Frontal cortex (tissue), 4 donors: ENCODE results near the gene CHTF8. TPM values are rescaled to one million over a fixed set of nuclear protein-coding genes. Genes with fewer than 3 reads are reported as not detected.
"Not testable (repeated sequence)": the region's sequence is repeated elsewhere in the genome, so short reads cannot be mapped to it uniquely, and the experiment has no call there.

ENCODE experiments used
- DNase-seq, 2 donors: peaks; one replicate each; pipeline ENCODE4 v3.0.0; 2012; ENCODE audit warnings: low spot score in 2 of 2
- FAIRE-seq: peaks from 2 replicates; lab custom pipeline; 2012; peaks lifted over from hg19 to GRCh38; lab: Jason Lieb, UNC
- total RNA-seq: library from RNA; depleted of rRNA; stranded (reverse); fragments of >200 nt; gene quantifications from one replicate; pipeline ENCODE4 v1.2.3, GENCODE V29; 2014
- donor health status: control.
- donor health status: control.
- donor health status: control.

CHTF8 gene, protein sequence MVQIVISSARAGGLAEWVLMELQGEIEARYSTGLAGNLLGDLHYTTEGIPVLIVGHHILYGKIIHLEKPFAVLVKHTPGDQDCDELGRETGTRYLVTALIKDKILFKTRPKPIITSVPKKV
- total RNA-seq, result 26.5 TPM

DNA sequence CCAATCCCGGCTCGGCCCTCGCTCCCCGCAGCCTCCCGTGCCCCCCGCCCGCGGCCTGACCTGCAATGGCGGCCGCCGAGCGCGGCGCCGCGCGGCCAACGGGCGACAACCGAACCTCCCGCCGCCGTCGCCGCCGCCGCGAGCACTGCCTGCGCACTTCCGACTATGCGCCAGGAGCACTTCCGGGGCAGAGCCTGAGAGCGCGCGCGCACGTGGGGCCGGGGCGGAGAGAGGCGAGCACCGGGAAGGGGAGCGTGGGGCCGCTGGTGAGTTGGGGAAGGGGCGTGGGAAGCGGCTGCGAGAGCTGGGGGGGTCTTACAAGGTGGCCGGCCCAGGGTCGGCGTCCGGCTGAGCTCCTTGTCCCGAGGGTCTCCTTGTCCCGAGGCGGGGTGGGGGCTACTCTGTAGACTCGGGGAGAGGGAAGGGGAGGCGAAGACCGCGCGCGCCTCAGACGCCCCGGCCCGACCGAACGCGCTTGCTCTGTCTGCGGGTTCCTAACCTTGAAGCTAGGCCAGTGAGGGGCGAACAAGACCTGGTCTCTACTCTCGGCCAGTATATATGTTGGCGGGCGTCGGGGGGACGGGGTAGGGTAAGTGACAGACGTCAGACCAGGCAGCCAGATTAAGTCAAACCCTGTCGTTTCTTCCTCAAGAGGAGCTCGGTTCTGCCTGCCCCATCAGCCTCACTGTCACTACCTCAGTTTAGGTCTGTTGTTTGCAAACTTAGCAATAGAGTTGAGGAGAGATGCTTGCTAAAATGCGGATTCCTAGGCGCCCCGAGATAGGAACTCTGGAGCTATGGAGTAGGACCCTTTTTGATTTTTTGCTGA, at the start of gene CHTF8, which contains the start of gene UTP4:
Gene CHTF8, minus strand, starts transcription at position 165 of the 829 bp plus-strand sequence. CDS start 11,130 bp downstream, outside the sequence.
Gene UTP4, plus strand, starts transcription at position 226 of the 829 bp plus-strand sequence. CDS start 811 bp downstream, outside the sequence.
- no peak for FAIRE-seq

DNA sequence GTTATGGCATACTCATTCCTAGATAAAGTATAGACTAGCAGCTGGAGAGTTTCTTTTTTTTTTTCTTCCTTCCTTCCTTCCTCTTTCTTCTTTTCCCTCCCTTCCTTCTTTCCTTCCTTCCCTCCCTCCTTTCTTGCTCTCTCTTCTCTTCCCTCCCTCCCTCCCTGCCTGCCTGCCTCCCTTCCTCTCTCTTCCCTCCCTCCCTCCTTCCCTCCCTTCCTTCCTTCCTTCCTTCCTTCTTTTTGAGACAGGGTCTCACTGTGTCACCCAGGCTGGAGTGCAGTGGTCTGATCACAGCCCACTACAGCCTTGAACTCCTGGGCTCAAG, 47.6 kb upstream of the CHTF8 start:
- no peak for FAIRE-seq
- DNase-seq, result no peak

More for the DNA sequence above, at the start of gene CHTF8, which contains the start of gene UTP4:
- DNase-seq, result peak; percentile 89 to 91

DNA sequence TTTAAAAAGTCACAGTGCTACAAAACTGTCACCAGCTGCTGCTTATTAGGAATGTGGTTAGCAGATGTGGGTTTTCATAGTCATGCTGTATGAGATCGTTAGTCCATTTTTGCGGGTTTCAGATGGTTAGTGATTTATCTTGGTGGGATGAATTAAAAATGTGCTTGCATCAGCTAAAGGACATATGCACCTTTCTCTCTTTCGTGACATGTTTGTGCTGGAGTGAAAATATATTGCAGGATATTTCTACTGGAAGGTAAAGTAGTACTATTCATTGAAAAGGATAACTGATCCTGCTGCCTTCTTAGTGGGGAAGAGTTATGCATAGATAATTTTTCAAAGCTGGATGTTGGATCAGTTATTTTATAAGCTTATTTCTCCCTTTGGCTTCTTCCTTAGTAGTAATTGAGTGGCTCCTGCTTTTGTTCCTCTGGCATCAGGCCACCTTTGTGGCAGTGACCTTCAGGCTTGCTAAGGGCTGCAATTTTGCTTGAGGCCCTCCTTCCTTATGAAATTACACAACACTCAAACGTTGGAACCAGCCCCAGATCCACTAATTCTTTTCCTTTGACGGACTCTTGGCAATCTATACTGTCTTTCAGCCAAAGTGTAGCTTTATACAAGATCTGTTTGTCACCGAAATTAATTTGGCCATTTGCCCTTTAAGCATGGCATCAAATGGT, 47.1 kb upstream of the CHTF8 start:
- DNase-seq (no peak), FAIRE-seq (no peak)

DNA sequence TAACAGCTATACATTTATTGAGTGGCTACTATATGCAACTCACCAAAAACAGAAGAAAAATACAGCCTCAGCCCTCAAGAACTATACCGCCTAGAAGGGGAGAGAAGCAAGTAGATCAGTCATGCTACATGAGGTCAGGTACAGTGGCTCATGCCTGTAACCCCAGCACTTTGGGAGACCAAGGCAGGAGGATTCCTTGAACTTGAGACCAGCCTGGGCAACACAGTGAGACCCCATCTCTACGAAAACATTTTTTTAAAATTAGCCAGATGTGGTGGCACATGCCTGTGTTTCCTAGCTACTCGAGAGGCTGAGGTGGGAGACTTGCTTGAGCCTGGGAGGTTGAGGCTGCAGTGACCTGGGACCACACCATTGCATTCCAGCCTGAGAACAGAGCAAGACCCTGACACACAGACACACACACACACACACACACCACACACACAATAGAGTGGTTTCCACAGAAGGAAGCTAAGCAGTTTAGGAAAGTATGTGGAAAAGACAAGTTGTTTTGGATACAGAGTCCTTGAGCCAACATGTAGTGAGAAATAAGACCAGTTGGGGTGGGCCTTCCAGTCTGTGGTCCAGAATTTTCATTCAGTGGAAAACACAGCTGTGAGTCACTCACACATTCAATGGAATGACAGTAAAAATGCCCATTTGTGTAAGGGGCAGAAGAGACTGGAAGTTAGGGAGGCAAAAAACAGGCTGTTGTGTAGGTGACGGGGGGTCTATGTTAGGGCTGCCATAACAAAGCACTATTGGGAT, 43.8 kb upstream of the CHTF8 start:
- DNase-seq (no peak), FAIRE-seq (no peak)

DNA sequence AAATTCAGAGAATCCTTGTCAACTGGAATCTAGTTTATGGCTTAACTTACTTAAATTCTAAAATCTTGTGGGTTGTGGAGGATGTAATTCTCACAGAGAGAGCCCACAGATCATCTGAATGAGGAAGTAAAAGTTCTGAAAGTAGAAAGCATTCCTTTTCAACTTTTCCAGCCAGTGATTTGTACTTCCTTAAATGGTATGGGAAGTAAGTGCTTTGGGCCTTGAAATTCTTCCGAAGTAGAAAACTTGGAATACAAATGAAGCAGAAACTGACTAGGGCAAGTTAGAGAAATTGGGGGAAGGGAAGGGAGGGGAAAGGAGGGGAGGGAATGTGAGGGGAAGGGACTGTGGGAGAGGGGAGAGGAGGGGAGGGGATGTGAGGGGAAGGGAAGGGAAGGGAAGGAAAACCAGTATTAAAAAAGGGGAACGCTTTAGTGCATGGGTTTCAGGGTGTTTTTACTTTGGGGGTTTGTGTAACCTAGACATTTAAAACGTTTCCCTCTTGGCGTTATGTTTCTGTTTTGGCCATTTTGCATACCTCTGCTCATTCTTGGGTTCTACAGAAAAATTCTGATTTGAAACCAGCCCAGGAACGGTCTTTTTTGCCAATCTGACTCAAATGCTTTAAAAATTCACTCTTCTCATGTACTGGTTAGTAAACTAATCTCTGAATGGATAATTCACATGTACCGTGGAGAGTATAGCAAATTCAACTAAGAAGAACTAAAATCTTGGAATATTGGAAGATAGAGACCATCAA, 39.1 kb upstream of the CHTF8 start:
- DNase-seq (no peak), FAIRE-seq (no peak)

DNA sequence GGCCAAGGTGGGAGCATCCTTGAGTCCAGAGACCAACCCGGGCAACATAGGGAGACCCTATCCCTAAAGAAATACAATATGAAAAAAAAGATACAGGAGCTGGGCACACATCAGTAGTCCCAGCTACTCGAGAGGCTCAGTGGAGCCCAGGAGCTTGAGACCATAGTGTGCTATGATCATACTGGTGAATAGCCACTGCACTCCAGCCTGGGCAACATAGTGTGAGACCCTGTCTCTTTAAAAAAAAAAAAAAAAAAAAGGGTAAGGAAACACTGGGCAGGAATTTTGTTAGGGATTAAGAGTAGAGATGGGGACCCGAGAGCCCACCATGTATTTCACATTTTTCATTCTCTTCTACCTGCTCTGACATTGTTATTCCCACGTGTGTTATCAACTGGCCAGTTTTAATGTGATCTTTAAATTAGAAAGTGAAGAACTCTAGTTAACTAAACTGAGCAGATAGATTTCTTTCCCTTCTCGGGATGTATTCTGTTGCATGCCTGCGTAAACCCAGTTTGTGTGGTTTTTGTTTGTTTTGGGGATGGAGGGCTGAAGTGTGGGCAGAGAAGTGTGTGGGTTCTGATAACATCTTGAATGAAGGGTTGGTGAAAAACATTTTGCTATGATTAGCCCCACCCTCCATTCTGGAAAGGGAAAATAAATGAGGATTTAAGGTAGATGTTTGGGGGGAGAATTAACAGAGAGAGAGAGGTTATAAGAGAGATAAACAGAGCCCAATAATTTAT, 37.4 kb upstream of the CHTF8 start:
- no peak for FAIRE-seq
- no peak for DNase-seq

DNA sequence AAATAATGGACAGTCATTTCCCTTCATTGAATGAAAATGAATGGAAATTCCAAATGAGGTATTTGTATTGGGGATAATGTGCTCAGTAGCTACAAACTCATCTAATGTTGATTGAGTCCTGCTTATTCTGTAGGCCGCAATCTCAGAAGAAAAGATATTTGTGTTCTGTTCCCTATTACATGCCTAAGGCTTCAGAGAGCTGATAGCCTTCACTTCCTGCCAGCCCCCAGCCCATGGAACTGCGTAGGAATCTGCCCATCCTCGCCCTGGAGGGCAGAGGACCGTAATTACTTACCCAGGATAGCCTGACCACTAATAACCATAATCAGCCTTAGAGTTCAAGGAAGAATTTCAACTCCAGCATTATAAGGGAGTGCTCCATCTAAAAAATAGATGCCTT, 36.7 kb upstream of the CHTF8 start:
- DNase-seq, result no peak
- FAIRE-seq, result no peak

DNA sequence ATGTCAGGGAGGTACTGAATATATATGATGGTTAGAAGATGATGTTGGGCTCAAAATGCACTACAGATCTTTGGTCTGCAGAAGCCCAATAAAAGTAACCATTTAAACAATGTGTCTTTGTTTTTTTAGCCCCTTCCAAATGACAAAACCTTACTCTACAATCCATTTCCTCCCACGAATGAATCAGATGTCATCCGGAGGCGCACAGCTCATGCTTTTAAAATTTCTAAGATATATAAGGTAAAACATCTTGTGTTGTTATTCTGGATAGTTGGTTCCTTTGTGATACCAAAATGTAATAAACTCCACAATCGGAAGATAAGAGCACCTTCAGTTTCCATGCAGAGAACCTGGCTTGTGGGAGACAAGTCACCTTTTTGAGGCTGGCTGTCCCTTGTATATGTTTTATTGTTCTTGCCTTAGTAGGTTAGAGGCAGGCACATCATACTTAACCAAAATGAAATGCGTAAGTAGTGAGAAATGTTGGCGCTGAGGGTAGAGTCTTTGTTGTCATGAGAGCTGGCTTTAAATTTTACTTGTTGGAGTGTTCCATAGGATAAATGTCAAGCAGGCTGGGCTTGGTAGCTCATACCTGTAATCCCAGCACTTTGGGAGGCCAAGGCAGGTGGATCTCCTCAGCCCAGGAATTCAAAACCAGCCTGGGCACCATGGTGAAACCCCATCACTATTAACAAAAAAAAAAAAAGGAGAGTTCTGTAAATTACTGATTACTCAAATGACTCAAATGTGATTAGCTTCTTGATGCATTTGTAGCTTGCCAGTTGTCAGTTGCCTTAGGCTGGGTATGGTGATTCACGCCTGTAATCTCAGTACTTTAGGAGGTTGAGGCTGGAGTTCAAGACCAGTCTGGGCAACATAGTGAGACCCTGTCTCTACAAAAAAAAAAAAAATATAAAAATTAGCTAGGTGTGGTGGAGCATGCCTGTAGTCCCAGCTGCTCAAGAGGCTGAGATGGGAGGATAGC, 34.9 kb upstream of the CHTF8 start:
- no peak for DNase-seq
- FAIRE-seq, result no peak

DNA sequence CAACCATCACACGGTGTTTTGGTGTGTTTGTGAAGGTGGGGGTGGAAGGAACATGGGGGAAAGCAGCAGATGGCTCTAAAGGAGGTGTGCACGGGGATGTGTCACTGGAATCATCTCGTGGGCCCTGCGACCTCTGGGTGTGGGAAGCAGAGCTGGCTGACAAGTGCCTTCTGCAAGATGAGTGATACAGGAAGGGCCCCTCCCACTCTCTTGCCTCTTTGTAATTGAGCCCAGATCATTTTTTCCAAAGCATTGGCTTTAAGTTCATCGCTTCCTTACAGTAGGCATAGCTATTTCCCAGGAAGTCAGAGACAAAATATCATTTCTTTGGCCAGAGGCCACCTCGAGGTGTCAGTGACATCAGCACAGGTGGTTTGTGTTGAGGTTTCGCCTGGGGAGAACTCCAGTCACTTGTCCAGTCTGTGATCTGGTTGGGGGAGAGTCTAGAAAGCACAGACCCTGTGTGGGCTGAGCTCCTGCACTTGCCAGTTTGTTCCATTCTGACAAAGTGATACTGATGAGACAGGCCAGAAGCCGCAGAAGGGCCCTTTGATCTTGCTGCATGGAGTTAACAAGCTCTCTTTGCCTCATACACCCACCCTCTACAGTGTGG, 33.9 kb upstream of the CHTF8 start:
- no peak for DNase-seq

DNA sequence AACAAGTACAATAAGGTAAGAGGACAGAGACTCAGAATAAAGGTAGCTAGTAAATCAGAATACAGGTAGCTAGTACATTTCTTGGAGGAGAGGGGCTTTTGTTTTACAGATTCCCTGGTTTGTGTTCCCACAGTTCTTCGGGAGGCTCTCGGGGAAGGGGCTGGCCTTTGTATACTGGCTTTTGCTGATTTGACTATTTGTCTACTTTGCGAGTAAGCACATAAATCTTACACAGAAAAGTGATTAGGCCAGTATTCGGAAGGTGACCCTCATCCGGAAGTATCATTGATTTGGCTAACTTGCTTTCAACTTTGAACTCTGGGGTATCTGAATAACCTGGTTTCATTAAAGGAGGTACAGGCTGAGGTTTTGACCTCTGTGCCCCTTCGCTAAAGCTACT, 33.2 kb upstream of the CHTF8 start:
- FAIRE-seq, result no peak
- DNase-seq, result no peak

More for the DNA sequence above, 33.9 kb upstream of the CHTF8 start:
- no peak for FAIRE-seq

DNA sequence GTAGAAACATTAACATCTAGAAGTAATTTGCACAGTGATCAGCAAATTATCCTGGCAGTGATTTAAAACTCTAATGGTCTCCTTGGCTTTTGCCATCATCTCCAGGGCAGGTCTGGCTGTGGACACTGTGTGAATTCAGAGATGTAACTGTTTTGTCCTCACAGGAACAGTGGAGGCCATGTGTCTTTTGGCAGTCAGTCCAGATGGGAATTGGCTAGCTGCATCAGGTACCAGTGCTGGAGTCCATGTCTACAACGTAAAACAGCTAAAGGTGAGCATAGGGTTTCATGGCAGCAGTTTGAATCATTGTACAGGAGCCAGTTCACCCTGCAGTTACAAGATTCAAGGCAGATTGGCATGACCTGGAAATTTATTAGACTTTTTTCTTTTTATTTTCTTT, 27.8 kb upstream of the CHTF8 start:
- no peak for FAIRE-seq
- no peak for DNase-seq

DNA sequence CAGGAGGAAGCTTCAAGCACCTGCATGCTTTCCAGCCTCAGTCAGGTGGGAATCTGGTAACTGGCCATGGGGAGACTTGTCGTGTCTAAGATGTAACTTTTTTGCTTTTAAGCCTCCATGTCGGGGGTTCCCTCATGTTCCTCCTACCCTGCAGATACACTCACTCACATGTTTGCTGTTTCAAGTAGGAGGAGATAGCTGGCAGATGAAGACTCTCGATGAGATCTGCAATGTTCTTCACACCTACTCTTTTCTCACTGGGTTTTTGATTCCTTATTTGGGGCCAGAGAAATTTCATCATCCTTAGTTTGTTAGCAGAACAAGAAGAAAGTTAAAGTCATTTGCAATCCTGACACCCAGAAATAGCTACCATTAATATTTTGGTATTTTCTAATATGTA, 24.8 kb upstream of the CHTF8 start:
- FAIRE-seq (no peak), DNase-seq (no peak)

DNA sequence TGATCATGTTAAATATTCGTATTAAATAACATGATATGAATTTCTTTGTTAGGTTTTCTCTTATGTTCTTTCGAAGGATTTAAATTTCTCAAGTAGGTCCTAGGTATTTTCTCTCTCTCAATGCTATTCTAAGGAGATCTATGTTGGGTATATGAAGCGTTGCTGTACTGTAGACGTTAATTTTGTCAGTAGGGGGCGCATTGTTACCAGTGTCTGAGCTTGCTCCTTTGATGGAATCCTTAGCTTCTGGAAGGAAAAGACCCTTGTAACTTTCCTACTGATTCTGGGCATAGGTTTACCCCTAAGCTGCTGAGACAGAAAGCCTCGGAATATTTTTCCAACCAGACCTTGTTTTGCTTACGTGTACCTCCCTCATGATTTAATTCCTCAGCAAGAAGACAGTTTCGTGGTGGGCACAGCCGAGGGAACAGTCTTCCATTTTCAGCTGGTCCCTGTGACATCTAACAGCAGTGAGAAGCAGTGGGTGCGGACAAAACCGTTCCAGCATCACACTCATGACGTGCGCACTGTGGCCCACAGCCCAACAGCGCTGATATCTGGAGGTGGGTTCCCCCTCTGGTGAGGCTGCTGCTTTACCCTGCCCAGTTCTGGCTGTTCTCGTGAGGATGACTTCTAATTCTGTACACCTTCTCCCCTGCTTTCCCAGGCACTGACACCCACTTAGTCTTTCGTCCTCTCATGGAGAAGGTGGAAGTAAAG, 17.9 kb upstream of the CHTF8 start:
- peak; percentile 78 for FAIRE-seq

DNA sequence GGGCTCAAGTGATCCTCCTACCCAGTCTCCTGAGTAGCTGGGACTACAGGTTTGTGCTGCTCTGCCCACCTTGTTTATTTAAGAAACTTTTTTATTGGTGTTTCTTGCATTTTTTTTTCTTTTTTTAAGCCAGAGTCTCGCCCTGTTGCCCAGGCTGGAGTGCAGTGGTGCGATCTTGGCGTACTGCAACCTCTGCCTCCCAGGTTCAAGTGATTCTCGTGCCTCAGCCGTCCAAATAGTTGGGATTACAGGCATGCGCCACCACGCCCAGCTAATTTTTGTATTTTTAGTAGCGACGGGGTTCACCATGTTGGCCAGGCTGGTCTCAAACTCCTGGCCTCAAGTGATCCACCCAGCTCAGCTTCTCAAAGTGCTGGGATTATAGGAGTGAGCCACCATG, 17.2 kb upstream of the CHTF8 start:
- DNase-seq, FAIRE-seq: not testable (repeated sequence)

More for the DNA sequence above, 17.9 kb upstream of the CHTF8 start:
- DNase-seq, result peak; percentile 33 to 68

DNA sequence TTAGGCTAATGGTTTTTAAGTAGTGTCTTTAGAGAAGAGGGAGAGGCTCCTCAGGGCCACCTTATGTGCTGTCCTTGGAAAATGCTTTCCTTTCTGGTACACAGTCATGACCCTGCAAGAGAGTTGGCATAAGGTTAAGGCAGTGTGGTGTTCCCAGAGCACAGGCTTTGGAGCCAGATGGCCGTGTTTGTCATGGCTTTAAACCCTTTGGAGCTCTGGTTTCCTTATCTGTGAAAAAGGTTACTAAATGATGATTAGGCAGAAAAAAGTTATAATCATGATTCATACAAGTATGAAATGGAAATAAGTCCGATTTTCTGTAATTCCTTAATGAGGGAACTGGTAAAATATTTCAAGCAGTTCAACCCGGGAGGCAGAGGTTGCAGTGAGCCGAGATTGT, 13.3 kb upstream of the CHTF8 start:
- FAIRE-seq (no peak), DNase-seq (no peak)

DNA sequence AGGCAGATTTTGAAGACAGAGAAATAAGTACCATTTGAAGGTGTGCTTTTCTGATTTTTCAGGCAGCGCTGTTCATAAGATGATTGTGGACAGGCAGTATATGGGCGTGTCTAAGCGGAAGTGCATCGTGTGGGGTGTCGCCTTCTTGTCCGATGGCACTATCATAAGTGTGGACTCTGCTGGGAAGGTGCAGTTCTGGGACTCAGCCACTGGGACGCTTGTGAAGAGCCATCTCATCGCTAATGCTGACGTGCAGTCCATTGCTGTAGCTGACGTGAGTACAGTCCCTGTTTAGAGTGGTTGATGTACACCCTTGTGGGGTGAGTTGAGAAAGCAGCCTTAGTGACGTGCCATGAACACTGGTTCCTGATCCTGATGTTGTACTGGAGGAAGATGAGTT, 10.7 kb upstream of the CHTF8 start:
- FAIRE-seq, result no peak
- DNase-seq, result no peak

DNA sequence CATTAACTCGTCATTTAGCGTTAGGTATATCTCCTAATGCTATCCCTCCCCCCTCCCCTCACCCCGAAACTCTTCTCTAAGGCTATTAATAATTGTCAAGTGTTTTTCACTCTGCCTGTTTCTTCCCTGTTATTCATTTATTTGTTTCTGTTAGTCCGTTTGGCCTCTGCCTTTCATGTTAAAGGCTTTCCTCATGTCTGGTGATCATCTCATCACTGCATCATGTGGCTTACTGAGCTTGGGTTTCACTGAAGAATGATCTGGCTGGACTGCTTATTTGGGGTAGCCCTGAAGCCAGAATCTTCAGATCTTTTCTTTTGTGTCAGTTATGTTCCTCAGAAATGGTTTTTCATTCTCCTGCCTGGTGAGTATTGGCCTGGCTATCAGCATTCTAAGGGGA, 9.5 kb upstream of the CHTF8 start:
- FAIRE-seq (no peak), DNase-seq (no peak)
